GM18505 (cell line): Measurements from ENCODE around the gene NFAT5.

Experiments used
- ATAC-seq: cut with Tn5 transposase; IDR thresholded peaks from one replicate; pipeline ENCODE4 v1.9.1; 2021; ENCODE audit not compliant: unreplicated experiment
- POLR2A ChIP-seq: IDR thresholded peaks from 4 replicates; pipeline ENCODE4 v1.6.1; 2011; ENCODE audit warnings: borderline replicate concordance; ENCODE audit not compliant: insufficient read depth, insufficient read length; ENCODE audit errors: extremely low read depth

NFAT5 gene

DNA sequence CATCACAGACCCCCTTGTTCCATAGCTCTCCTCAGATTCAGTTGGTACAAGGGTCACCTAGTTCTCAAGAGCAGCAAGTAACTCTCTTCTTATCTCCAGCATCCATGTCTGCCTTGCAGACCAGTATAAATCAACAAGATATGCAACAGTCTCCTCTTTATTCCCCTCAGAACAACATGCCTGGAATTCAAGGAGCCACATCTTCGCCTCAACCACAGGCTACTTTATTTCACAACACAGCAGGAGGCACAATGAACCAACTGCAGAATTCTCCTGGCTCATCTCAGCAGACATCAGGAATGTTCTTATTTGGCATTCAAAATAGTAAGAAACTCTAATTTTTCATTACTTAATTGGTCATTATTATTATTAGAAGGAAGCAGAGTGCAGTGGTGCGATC lies 128.2 kb downstream of the NFAT5 start:
- ATAC-seq: no peak
- TF ChIP-seq POLR2A: no peak

DNA sequence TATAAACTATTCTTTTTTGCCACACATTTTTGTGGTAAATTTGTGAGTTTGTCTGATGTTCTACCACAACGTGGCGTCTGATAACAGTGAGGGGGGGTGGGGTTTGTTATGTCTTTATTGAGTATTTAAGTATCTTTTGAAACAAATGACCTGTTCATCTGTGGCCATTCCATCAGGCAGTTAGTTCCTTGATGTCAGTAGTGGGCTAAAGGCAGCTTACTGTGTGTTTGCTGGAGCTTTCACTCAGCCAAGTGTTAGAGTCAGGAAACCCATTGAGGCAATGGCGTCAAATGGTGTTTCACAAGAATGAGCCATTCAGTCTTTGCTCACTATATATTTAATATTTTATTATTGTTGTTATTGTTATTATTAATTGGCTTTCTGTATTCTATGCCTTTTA lies 132.6 kb downstream of the NFAT5 start:
- ATAC-seq: no peak
- TF ChIP-seq POLR2A: no peak

DNA sequence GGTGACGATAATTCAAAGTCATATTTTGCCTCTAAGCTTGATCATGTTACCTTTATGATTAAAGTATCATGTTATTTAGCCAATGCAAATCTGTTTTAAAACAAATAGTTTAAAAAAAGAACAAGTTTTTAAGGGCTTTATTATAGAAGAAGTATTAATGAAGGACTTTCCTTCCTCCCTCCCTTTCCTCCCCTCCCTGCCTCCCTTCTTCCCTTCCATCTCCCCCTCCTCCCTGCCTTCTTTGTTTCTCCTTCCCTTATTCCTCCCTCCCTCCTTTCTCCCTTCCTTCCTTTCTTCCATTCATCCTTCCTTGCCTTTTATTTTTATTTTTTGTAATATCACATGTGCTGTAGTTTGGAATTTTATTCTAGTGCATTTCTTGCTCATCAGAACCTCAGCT lies 134.1 kb downstream of the NFAT5 start:
- no peak for ATAC-seq
- no peak for TF ChIP-seq POLR2A

DNA sequence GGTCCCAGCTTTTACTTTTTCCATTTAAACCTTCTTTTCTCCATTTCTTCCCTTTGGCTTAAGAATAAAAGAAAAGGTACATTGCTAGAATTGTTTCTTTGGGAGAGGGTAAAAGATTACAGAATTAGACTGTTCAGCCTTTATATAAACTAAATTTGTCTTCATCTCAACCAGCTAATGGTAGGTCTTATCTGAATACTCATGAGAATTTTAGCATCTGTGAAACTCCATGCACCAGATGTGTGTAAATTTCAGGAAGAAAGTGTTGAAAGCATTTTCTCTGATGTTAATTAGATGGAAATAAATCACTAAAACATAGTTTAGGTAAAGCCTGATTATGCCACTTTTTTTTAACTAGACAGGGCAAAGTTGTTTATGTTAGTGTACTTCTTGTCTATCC lies 135.7 kb downstream of the NFAT5 start:
- no peak for TF ChIP-seq POLR2A
- ATAC-seq: no peak

DNA sequence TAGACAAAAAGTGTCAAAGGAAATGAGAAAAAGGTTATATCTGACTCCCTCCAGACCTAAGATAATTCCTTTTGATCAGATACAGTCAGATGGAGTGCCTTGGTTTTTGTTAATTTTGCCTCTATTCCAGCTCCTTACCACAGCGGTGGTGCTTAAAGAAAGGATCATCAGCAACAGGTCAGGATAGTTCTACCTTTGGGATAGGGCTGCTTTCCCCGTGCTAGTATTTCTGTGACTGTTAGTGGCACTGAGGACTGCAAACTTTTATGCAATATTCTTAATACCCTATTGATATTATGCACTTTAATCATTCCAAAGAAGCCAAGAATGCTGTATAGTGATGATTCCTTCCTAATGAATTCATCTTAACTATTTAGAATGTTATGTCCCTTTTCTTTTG lies 136.1 kb downstream of the NFAT5 start:
- no peak for ATAC-seq
- TF ChIP-seq POLR2A: no peak

DNA sequence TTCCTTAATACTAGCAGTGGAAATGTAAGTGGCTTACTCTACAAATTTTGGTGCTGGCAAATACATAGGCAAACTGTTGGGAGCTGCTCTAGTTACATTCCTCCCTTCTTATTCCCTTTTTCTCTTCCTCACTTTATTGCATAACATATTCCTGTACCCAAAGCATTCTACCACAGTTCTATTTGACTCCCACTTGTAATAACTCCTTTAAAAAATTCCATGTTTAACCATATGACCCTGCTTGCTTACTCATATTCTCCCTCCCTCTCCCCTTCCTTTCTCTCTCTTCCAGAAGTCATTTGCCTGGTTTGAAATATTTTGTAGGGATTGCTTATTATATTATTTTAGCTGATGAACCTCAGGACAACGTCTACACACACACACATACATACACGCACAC lies 137.9 kb downstream of the NFAT5 start:
- no peak for ATAC-seq
- TF ChIP-seq POLR2A: no peak

DNA sequence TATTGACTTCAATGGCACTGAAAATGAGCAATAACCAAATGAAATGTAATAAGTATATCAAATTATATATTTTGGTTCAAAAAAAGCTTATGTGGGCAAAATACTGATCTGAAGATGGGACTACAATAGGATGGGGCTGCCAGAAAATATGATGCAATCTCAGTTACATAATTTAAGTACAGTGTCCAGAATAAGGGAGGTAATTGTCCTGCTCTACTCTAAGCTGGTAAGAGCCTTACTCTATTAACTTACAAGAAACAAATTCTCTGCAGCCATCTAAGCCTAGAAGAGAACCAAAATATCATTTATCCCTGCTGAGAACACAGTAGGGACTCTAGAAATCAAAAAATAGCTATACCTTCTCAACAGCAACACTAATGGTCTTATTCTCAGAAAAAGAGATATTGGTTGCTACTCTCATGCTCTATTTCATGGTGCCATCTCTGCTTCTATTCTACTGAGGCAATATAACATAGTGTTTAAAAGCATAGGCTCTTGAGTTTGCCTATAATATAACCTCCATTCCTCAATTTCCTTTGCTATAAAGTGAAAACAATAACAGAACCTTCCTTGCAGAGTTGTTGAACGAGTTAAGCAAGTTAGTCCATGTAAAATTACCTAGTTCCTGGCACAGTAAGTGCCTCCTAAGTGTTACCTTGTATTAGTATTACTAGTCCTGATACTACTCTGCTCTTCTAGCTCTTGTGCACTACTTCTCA lies 140.6 kb downstream of the NFAT5 start:
- no peak for ATAC-seq
- no peak for TF ChIP-seq POLR2A

DNA sequence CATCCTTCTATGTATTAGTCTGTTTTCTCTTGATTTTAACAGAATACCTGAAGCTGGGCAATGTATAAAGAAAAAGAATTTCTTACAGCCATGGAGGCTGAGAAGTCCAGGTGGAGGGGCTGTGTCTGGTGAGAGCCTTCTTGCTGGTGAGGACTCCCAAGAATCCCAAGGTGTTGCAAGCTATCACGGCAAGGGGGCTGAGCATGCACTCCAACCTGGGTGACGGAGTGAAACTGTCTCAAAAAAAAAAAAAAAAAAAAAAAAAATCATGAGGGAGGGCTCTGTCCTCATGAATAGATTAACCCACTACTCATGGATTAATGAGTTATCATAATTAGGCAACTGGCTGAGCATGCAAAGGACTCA lies 141.2 kb downstream of the NFAT5 start:
- no peak for ATAC-seq

DNA sequence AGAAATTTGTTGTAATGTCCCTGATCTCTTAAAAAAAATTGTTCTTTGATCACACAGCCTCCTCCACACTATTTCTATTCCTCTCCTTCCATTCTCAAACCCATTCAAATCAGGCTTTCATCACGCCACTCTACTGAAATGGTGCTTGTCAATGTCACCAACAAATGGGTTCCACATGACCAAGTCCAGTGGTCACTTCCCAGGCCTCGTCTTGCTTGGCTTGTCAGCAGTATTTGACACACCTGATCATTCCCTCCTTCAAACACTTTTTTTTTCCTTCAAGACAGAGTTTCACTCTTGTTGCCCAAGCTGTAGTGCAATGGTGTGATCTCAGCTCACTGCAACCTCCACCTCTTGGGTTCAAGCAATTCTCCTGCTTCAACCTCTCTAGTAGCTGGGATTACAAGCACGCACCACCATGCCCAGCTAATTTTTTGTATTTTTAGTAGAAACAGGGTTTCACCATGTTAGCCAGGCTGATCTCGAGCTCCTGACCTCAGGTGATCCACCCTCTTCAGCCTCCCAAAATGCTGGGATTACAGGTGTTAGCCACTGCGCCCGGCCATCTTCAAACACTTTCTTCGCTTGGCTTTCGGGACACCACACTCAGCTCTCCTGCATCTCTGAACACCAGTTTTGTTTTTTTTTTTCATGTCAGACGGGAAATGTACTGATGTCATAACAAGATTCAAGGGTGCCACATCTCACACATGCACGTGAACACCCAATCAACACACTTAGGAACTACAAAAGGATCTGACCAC lies 142.3 kb downstream of the NFAT5 start:
- no peak for ATAC-seq

More for the DNA sequence above, 141.2 kb downstream of the NFAT5 start:
- no peak for TF ChIP-seq POLR2A

DNA sequence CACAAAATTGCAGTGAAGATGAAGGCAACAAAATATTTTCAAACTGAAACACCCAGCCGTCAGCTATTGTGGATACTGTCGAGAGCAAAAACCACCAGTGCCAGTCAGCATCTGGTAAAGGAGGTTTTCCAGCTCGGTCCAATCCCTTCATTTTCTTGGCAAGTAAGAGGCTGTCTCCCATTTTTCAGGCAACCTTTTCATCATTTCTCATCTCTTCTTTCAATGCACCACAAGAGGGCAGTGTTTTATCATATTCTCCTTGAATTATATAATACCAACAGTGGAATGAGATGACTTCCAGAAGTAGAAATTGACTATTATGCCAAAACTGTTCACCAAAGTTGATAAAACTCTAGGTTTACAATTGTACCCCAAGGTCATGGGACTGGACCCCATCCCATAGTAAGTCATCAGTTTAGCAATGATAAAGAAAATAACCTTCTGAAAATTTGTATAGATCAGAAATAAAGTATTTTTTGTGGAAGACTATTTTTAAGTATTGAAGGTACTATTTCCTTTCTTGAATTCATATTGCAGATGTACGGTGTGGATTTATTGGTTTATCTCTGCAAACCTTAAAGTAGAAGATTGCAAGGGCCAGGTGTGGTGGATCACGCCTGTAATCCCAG lies 143.8 kb downstream of the NFAT5 start:
- TF ChIP-seq POLR2A: no peak

More for the DNA sequence above, 142.3 kb downstream of the NFAT5 start:
- no peak for TF ChIP-seq POLR2A

DNA sequence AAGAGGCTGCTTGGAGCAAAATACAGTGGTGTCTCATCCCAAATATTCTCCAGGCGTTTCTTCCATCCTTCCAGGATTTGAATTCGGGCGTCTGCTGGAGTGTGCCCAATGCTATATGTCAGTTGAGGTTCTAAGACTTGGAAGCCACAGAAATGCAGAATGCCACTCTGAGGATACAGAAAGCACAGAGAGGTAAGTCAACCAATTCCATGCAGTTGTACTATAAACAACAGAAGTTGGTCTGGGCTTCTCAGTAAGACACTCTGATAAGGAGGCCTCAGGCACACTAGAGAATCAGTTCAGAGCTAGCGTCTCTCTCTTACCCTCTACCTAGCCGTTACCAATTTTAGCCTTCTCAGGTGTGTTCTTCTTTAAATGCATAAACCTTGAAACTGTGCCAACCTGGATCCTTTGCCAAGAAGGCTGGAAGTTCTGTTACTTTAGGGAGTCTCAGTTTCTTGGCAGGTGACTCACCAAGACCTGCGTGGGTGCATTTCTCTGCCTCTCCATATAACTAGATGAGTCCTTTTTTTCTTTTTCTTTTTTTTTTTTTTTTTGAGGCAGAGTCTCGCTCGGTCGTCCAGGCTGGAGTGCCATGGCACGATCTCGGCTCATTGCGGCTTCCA lies 145.5 kb downstream of the NFAT5 start:
- no peak for ATAC-seq
- TF ChIP-seq POLR2A: no peak

More for the DNA sequence above, 143.8 kb downstream of the NFAT5 start:
- no peak for ATAC-seq

DNA sequence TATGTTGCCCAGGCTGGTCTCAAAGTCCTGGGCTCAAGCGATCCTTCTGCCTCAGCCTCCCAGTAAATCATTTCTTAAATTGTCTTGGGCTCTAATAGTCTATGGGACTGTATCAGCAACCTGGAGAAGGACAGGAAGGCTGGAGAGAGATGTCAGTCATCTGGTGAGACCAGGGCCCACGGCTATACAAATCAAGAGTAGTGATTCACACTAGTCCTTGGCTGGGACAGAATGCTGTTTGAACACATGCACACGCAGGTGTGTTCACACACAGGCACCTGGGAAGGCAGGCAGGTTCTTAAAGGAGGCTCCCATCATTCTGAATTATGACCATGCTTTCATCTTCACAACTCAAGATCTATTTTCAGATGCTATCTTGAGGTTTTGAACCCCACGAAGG lies 146.5 kb downstream of the NFAT5 start:
- TF ChIP-seq POLR2A: no peak
- ATAC-seq: no peak

DNA sequence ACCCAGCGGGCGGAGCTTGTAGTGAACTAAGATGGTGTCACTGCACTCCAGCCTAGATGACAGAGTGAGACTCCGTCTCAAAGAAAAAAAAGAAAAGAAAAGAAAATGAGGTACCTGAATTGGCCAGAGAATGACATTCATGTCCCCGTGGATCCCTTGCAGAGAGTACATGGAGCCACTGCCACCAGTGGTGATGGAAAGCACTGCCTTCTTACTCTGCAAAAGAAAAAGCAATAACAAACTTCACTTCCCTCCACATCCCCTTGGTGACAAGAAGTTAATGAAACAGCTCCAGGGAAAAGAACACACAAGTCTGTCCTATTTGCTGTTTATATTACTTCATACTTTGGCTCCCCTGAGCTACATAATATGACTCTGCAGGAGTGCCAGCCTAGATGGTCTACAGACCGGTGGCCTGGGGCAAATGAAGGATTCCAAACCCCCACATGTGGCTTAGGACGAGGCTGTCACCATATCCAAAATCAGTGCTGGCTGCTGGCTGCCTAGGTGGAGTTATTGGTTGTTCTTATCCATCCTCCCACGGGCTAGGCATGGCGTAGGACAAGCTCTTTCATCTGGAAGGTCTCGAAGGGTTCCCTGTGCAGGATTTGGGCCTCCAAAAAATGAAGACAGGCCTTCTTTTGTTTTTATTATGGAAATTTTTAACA lies 147.3 kb downstream of the NFAT5 start:
- no peak for TF ChIP-seq POLR2A
- ATAC-seq: no peak
